ENCODE measurements around the gene MFSD2A.

DNA sequence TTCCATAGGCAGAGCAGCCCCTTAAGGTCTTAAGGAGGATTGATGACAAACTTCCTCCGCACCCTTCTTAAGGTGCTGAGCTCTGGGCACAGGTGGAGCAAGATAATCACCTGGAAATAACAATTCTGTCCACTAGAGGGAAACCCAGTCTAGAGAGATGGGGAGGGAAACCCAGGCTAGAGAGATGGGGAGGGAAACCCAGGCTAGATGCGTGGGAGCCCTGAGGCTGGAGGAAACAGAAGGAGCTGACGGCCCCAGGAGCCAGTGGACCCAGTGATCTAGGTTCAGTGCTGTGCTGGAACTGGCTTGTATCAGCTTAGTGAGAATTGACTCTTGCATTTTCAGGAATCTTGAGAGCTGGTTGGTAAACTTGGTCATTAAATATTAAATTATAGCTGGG is 35.4 kb upstream of the MFSD2A start:
- TF ChIP-seq, protein P1, sequence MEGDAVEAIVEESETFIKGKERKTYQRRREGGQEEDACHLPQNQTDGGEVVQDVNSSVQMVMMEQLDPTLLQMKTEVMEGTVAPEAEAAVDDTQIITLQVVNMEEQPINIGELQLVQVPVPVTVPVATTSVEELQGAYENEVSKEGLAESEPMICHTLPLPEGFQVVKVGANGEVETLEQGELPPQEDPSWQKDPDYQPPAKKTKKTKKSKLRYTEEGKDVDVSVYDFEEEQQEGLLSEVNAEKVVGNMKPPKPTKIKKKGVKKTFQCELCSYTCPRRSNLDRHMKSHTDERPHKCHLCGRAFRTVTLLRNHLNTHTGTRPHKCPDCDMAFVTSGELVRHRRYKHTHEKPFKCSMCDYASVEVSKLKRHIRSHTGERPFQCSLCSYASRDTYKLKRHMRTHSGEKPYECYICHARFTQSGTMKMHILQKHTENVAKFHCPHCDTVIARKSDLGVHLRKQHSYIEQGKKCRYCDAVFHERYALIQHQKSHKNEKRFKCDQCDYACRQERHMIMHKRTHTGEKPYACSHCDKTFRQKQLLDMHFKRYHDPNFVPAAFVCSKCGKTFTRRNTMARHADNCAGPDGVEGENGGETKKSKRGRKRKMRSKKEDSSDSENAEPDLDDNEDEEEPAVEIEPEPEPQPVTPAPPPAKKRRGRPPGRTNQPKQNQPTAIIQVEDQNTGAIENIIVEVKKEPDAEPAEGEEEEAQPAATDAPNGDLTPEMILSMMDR (IDR thresholded peaks at IDR 0.05; ENCODE audit: low read depth, low read length, poor library complexity, severe bottlenecking), result peak; percentile 65
- TF ChIP-seq EZH2phosphoT487 (IDR thresholded peaks at IDR 0.05; ENCODE audit: borderline replicate concordance, low read length), result no peak
